MG63 (cell line): ENCODE data around the gene TRIM36. TPM values are rescaled to one million over a fixed set of nuclear protein-coding genes. Genes with fewer than 3 reads are reported as not detected.

Source experiments
- DNase-seq: peaks from one replicate; pipeline ENCODE4 v3.0.0-alpha.2; 2020
- H3K27me3 ChIP-seq: fragments of 250-450 bp; sonication (Bioruptor Pico); 2 replicates; pipeline ENCODE4 v1.5.1; 2020; ENCODE audit warnings: mild to moderate bottlenecking, moderate library complexity
- H3K36me3 ChIP-seq: fragments of 250-450 bp; sonication (Bioruptor Pico); 2 replicates; pipeline ENCODE4 v1.5.1; 2020; ENCODE audit warnings: mild to moderate bottlenecking, moderate library complexity
- H3K4me3 ChIP-seq: fragments of 250-450 bp; sonication (Bioruptor Pico); 2 replicates; pipeline ENCODE4 v1.5.1; 2020; ENCODE audit warnings: mild to moderate bottlenecking, moderate library complexity
- H3K9me3 ChIP-seq: fragments of 250-450 bp; sonication (Bioruptor Pico); 2 replicates; pipeline ENCODE4 v1.5.1; 2020; ENCODE audit warnings: mild to moderate bottlenecking, moderate library complexity
- total RNA-seq: library from RNA; depleted of rRNA; stranded (reverse); fragments of >200 nt; shearing (Covaris generic); gene quantifications from 2 replicates; pipeline ENCODE4 v1.2.3, GENCODE V29; 2014; ENCODE audit warnings: low replicate concordance; rRNA removed

The TRIM36 gene, protein sequence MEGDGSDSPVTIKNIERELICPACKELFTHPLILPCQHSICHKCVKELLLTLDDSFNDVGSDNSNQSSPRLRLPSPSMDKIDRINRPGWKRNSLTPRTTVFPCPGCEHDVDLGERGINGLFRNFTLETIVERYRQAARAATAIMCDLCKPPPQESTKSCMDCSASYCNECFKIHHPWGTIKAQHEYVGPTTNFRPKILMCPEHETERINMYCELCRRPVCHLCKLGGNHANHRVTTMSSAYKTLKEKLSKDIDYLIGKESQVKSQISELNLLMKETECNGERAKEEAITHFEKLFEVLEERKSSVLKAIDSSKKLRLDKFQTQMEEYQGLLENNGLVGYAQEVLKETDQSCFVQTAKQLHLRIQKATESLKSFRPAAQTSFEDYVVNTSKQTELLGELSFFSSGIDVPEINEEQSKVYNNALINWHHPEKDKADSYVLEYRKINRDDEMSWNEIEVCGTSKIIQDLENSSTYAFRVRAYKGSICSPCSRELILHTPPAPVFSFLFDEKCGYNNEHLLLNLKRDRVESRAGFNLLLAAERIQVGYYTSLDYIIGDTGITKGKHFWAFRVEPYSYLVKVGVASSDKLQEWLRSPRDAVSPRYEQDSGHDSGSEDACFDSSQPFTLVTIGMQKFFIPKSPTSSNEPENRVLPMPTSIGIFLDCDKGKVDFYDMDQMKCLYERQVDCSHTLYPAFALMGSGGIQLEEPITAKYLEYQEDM
- total RNA-seq = 0.10 TPM in 1 of 2 replicates, not detected in the other

DNA sequence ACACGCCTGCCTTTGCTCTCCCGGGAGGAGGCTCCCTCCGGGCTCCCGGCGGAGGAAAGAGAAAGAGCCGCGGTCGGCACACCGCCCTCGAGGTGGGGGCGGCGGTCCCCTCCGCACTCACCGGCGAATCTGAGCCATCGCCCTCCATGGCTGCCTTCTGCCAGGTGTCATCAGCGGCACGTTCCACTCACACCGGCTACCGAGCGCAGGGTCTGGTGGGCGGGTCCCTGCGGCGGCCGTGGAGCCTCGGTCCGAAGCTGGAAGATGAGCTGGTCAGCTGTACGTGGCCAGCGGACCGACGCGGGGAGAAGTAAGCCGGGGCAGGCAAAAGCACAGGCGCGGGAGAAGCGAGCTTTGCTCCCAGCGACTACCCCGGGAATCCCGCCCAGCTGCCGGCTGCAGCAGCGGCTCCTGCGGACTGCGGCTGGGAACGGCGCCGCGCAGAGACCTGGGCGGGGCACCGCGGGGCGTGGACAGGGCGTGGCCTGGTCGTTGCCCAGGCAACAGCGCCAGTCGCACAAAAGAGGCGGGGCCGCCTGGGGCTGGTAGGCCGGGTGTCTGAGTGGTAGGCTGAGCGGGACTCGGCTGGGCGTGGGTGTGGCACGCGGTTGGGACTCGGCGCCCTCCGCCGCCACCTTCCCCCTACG, at the start of gene TRIM36:
TSS of gene TRIM36 (minus strand) at position 422 of the 647 bp plus-strand sequence. CDS start at position 148, 274 bp downstream.
- no peaks in the 10 kb centered on the region for H3K36me3 ChIP-seq
- H3K27me3 ChIP-seq = peaks cover 51% of the 10 kb centered on the region
- no peaks in the 10 kb centered on the region for H3K9me3 ChIP-seq
- DNase-seq = peak; percentile 96
- peak within 1 kb of the TSS; percentile 62 for H3K4me3 ChIP-seq

- Histone ChIP-seq H3K27me3 (no peaks in the 10 kb centered on the region), H3K4me3 (no peak overlapping the region), H3K36me3 (peaks cover 12% of the 10 kb centered on the region), H3K9me3 (no peaks in the 10 kb centered on the region)
- DNase-seq = no peak
These were observed 44.8 kb upstream of the TRIM36 start for GRCh38 chr5:115214541-115214940.

DNA sequence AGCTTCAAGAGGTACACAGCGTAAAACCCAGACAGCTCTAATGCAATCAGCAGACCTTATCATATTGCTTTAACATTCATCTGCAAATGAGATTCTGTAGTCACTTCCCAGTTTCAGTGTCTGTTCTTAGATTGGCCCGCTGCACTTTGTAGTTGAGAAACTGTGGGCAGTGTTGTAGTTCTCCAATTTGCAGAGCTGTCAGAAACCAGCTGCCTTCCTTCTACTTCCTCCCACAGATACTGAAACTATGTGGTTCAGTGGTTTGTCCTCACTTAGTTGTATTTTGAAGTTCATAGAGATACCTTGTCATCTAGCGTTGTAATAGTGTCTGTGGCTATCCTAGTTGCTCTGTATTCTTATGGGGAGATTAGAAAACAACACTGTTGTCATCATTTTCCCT, 39.6 kb upstream of the TRIM36 start:
- no peak overlapping the region for H3K4me3 ChIP-seq
- no peak for DNase-seq
- no peaks in the 10 kb centered on the region for H3K27me3 ChIP-seq
- no peaks in the 10 kb centered on the region for H3K9me3 ChIP-seq
- H3K36me3 ChIP-seq = peaks cover 7% of the 10 kb centered on the region; the same call in 1 of the 2 replicates

DNA sequence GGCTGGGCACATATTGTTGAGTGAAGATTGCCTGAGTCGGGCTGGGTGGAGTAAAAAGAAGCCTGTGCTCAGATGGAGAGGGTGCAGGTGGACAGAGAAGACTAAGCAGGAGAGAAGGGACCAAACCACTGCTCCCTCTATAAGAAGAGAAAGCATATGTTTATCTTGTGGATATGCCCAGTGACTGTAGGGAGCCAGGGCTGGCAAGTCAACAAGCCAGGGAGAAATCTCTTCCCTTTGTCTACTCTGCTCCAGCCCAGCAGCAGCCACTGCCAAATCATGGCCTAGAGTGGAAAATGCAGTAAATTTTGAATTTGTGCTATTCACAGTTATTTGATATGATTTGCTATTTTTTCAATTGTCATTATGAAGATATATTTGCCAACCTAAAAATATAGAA, 33.2 kb upstream of the TRIM36 start:
- DNase-seq = peak; percentile 18
- Histone ChIP-seq H3K4me3 (no peak overlapping the region), H3K9me3 (no peaks in the 10 kb centered on the region), H3K27me3 (no peaks in the 10 kb centered on the region), H3K36me3 (no peaks in the 10 kb centered on the region)

GRCh38 chr5:115196161-115196560, 26.5 kb upstream of the TRIM36 start:
- no peak for DNase-seq
- H3K36me3 ChIP-seq = no peaks in the 10 kb centered on the region
- no peak overlapping the region for H3K4me3 ChIP-seq
- H3K9me3 ChIP-seq = no peaks in the 10 kb centered on the region
- no peaks in the 10 kb centered on the region for H3K27me3 ChIP-seq

DNA sequence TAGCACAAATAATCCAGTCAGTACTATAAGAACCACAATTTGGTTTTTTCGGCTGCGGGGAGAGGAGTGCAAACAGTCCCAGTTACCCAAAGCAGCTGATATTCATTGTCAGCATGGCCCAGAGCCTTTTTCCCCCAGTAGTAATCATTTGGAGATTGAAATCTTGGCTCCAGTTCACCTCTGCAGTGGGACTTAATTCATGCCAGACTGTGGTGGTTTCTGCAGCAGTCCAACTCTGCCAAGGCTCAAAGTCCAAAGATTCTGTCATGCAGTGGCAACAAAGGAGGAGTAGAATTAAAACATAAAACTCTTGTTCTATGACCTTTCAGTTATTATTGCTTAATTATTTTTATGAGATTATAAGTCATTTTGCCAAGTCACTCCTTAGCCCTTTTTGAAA, 25.0 kb upstream of the TRIM36 start:
- Histone ChIP-seq H3K27me3 (no peaks in the 10 kb centered on the region), H3K4me3 (no peak overlapping the region), H3K9me3 (no peaks in the 10 kb centered on the region), H3K36me3 (no peaks in the 10 kb centered on the region)
- DNase-seq = peak; percentile 65

DNA sequence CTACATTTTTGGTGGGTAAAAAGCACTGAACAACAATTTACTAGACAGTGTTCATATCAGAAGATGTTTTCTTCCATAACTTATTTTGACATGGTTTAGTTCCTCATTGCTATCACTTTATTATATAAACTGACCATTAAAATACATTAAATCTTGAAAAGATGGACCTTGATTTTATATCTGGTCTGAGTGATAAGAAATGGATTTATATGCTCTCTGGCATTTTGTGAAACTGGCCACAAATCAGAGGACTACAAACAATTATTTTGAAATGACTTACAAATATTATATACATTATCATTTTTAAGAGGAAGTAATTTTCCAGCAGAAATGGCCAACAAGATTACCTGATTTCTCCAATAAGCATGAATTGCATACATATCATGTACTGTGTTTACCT, 23.6 kb upstream of the TRIM36 start:
- Histone ChIP-seq H3K9me3 (no peaks in the 10 kb centered on the region), H3K36me3 (no peaks in the 10 kb centered on the region), H3K27me3 (no peaks in the 10 kb centered on the region; the same call in 1 of the 2 replicates), H3K4me3 (no peak overlapping the region)
- no peak for DNase-seq

- H3K36me3 ChIP-seq = no peaks in the 10 kb centered on the region
- H3K9me3 ChIP-seq = no peaks in the 10 kb centered on the region
- H3K4me3 ChIP-seq = no peak overlapping the region
- no peak for DNase-seq
- no peaks in the 10 kb centered on the region; the same call in 1 of the 2 replicates for H3K27me3 ChIP-seq
These were observed 22.4 kb upstream of the TRIM36 start for GRCh38 chr5:115192098-115192497.

DNA sequence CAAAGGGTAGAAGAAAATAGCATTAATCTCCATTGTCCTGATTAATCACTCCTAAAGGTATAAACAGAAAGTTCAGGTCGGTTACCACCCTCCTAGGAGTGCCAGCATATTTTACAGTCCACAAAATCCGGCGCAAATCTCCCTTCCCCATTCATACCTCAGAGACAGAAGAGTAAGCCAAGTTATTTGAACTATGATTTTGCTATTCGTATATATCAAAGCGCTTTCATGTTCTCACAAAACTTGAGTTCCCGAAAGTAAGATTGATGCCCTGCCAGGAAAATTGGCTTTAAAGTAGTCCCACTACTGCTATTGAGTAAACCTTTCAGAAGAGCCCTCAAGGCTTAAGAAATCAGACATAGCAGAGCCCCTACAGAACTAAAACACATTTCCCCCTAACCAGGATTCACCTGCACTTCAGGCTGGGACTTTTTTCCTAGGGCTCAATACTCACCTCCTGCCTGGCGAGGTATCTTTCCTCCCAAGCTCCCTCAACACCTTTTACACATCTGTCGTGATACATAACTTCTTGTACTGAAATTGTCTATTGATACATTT, 21.8 kb upstream of the TRIM36 start:
- no peaks in the 10 kb centered on the region for H3K9me3 ChIP-seq

GRCh38 chr5:115190388-115190787, 20.7 kb upstream of the TRIM36 start:
- Histone ChIP-seq H3K9me3 (no peaks in the 10 kb centered on the region), H3K4me3 (no peak overlapping the region), H3K36me3 (no peaks in the 10 kb centered on the region), H3K27me3 (no peaks in the 10 kb centered on the region; the same call in 1 of the 2 replicates)
- no peak for DNase-seq

More for the DNA sequence above, 21.8 kb upstream of the TRIM36 start:
- no peak for DNase-seq
- Histone ChIP-seq H3K36me3 (no peaks in the 10 kb centered on the region), H3K4me3 (no peak overlapping the region), H3K27me3 (no peaks in the 10 kb centered on the region; the same call in 1 of the 2 replicates)

GRCh38 chr5:115189866-115190265, 20.2 kb upstream of the TRIM36 start:
- Histone ChIP-seq H3K9me3 (no peaks in the 10 kb centered on the region), H3K27me3 (no peaks in the 10 kb centered on the region; the same call in 1 of the 2 replicates), H3K36me3 (no peaks in the 10 kb centered on the region), H3K4me3 (no peak overlapping the region)
- DNase-seq = no peak

GRCh38 chr5:115186794-115187193, 17.1 kb upstream of the TRIM36 start:
- H3K9me3 ChIP-seq = no peaks in the 10 kb centered on the region; the same call in 1 of the 2 replicates
- no peak overlapping the region for H3K4me3 ChIP-seq
- DNase-seq = no peak
- H3K36me3 ChIP-seq = no peaks in the 10 kb centered on the region
- H3K27me3 ChIP-seq = peaks cover 19% of the 10 kb centered on the region

GRCh38 chr5:115184770-115185169, 15.1 kb upstream of the TRIM36 start:
- Histone ChIP-seq H3K27me3 (peaks cover 39% of the 10 kb centered on the region), H3K4me3 (no peak overlapping the region), H3K36me3 (no peaks in the 10 kb centered on the region), H3K9me3 (no peaks in the 10 kb centered on the region; the same call in 1 of the 2 replicates)
- DNase-seq = no peak

DNA sequence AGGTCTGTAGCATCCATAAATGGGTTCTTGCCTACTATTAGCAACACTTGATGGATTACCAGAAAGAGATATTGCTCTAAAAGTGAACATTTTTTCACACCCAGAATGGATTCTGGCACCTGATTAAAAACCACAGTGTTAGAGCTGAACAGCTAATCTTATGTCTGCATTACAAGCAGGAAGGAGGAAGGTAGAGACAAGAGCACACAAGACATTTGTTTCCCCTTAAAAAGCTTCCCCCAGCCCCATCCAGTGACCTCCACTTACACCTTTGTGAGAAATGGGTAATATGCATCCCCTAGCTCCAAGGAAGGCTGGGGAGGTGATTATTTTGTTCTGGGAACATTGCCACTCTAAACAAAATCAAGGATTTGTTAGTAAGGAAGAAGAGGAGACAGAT, 12.0 kb upstream of the TRIM36 start:
- Histone ChIP-seq H3K4me3 (no peak overlapping the region), H3K9me3 (no peaks in the 10 kb centered on the region; the same call in 1 of the 2 replicates), H3K36me3 (no peaks in the 10 kb centered on the region), H3K27me3 (peaks cover 45% of the 10 kb centered on the region)
- DNase-seq = no peak

- Histone ChIP-seq H3K9me3 (no peaks in the 10 kb centered on the region; the same call in 1 of the 2 replicates), H3K27me3 (peaks cover 45% of the 10 kb centered on the region), H3K36me3 (no peaks in the 10 kb centered on the region), H3K4me3 (peak overlapping the region; percentile 43)
- DNase-seq = peak; percentile 57
These were observed 10.5 kb upstream of the TRIM36 start for GRCh38 chr5:115180165-115180709.

GRCh38 chr5:115179394-115180164, 9.9 kb upstream of the TRIM36 start:
- Histone ChIP-seq H3K4me3 (peak overlapping the region; percentile 43), H3K27me3 (peaks cover 47% of the 10 kb centered on the region), H3K36me3 (no peaks in the 10 kb centered on the region), H3K9me3 (no peaks in the 10 kb centered on the region; the same call in 1 of the 2 replicates)
- peak; percentile 16 for DNase-seq
